Astrocyte (in vitro differentiated cells and primary cell): ENCODE results near the gene TIAL1.

Source experiments
- CTCF ChIP-seq: IDR thresholded peaks from 2 replicates; pipeline ENCODE4 v1.5.1; 2011; ENCODE audit warnings: low read depth, mild to moderate bottlenecking, inconsistent platforms, low read length, moderate library complexity; ENCODE audit not compliant: insufficient read depth
- EZH2 ChIP-seq: IDR thresholded peaks from 2 replicates; pipeline ENCODE4 v1.6.1; 2012; ENCODE audit warnings: mild to moderate bottlenecking, low read length, inconsistent platforms; ENCODE audit not compliant: insufficient read depth

GRCh38 chr10:119537953-119538630 lies 58.7 kb downstream of the TIAL1 start:
- TF ChIP-seq CTCF (no peak), EZH2 (no peak)
